ENCODE data around the gene CXCL12. TPM values are rescaled to one million over a fixed set of nuclear protein-coding genes. Genes with fewer than 3 reads are reported as not detected.

CXCL12 gene
- polyA plus RNA-seq, 1 of the 3 experiments (the other 2 are of a cell fraction) = 4.7 TPM

DNA sequence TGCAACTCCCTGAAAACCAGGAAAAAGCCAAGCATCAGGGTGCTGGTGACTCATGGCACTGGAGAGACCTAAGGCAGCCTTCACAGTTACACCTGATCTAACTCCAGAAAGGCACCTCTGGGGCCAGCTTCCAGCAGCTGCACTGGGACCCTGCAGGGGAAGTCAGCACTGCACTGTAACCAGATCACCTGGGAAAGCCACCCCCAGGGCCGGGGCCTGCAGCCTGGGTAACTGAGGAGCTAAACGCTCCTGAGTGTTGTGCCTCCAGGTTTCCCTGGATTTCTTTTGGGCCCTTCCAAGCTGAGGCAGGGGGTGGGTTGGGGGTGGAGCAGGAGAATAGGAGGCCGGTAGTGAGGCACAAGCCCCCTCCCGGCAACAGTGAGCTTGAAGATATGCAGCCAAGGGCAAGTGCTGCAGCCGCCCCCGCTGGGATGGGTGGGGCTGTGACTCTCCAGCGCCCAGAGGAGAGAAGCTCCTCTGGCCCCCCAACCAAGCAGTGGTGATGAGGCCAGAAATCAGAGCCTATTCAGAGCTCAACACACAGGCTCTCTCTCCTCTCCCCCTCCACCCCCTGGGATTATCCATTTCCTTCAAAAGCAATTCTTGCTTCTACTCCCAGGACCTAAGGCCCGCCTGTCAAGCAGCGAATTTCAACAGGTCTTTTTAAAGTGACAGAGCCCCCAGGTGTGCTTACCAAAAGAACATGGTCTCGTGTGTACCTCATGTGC, 2.6 kb downstream of the CXCL12 start:
- Histone ChIP-seq H4K20me1 (ENCODE audit: insufficient read depth) (peaks cover 46% of the 10 kb centered on the region), H3K9me3 (no peaks in the 10 kb centered on the region), H3F3A (replicated peaks; ENCODE audit: insufficient read depth) (no peaks in the 10 kb centered on the region), H3K4me3 (ENCODE audit: low read depth in 2 of 2, low read length in 1 of 2) (peak overlapping the region in 1 of 2 experiments; percentile 6; a peak in 1 of 4 replicates), H3K4me2 (peak overlapping the region; percentile 74; the same call in 1 of the 2 replicates), H3K9me2 (no peaks in the 10 kb centered on the region), H3K9ac (peak overlapping the region; percentile 51; the same call in 1 of the 2 replicates), H3K27ac (ENCODE audit: low read depth in 2 of 2, low read length in 1 of 2) (no peak overlapping the region), H3K27me3 (ENCODE audit: insufficient read depth) (peaks cover 6% of the 10 kb centered on the region; the same call in 1 of the 2 replicates), H3K4me1 (ENCODE audit: control insufficient read depth in 1 of 2, insufficient read depth in 2 of 2, low read depth in 1 of 2, low read length in 1 of 2) (peaks cover 0 to 8% of the 10 kb centered on the region in 2 experiments; a peak in 1 of 4 replicates), H3K36me3 (replicated peaks in 1 of 2; ENCODE audit: control insufficient read depth in 1 of 2, insufficient read depth in 2 of 2, low read length in 1 of 2) (no peaks in the 10 kb centered on the region), H3K79me2 (ENCODE audit: insufficient read depth) (peaks cover 64% of the 10 kb centered on the region), H2AFZ (ENCODE audit: low read depth) (no peak overlapping the region)
- ChIA-PET POLR2A (no interaction called here), CTCF (interaction anchor here (3.0 to 10.4 kb wide), 2 partner anchors 692 to 711 kb away, joined by 24 to 142 read pairs; no protein-coding TSS in a partner anchor)
- no peak for DNase-seq
- 51% methylated on average over 3 of the region's 10 CpGs for WGBS (ENCODE audit: low lambda C conversion rate)
- TF ChIP-seq, protein P1, sequence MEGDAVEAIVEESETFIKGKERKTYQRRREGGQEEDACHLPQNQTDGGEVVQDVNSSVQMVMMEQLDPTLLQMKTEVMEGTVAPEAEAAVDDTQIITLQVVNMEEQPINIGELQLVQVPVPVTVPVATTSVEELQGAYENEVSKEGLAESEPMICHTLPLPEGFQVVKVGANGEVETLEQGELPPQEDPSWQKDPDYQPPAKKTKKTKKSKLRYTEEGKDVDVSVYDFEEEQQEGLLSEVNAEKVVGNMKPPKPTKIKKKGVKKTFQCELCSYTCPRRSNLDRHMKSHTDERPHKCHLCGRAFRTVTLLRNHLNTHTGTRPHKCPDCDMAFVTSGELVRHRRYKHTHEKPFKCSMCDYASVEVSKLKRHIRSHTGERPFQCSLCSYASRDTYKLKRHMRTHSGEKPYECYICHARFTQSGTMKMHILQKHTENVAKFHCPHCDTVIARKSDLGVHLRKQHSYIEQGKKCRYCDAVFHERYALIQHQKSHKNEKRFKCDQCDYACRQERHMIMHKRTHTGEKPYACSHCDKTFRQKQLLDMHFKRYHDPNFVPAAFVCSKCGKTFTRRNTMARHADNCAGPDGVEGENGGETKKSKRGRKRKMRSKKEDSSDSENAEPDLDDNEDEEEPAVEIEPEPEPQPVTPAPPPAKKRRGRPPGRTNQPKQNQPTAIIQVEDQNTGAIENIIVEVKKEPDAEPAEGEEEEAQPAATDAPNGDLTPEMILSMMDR (IDR thresholded peaks at IDR 0.05) = no peak
- TF ChIP-seq, protein P2, sequence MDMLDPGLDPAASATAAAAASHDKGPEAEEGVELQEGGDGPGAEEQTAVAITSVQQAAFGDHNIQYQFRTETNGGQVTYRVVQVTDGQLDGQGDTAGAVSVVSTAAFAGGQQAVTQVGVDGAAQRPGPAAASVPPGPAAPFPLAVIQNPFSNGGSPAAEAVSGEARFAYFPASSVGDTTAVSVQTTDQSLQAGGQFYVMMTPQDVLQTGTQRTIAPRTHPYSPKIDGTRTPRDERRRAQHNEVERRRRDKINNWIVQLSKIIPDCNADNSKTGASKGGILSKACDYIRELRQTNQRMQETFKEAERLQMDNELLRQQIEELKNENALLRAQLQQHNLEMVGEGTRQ (IDR thresholded peaks at IDR 0.05; ENCODE audit: borderline replicate concordance, low read depth, low read length) = no peak
- TF ChIP-seq GABPA (IDR thresholded peaks at IDR 0.05; ENCODE audit: low read depth) (no peak), NFIC (IDR thresholded peaks at IDR 0.05; ENCODE audit: borderline replicate concordance) (no peak), YY1 (IDR thresholded peaks at IDR 0.05; ENCODE audit: low read depth) (no peak), MEF2A (IDR thresholded peaks at IDR 0.05; ENCODE audit: borderline replicate concordance, low read depth) (no peak), MXI1 (IDR thresholded peaks at IDR 0.05; ENCODE audit: low read depth, low read length) (no peak), RXRA (IDR thresholded peaks at IDR 0.05; ENCODE audit: borderline replicate concordance, low read depth) (no peak), POLR2AphosphoS5 (IDR thresholded peaks at IDR 0.05; ENCODE audit: low read depth, low read length) (no peak), CHD2 (IDR thresholded peaks at IDR 0.05; ENCODE audit: low read length, partially characterized antibody) (no peak)
- TF ChIP-seq, protein P3, sequence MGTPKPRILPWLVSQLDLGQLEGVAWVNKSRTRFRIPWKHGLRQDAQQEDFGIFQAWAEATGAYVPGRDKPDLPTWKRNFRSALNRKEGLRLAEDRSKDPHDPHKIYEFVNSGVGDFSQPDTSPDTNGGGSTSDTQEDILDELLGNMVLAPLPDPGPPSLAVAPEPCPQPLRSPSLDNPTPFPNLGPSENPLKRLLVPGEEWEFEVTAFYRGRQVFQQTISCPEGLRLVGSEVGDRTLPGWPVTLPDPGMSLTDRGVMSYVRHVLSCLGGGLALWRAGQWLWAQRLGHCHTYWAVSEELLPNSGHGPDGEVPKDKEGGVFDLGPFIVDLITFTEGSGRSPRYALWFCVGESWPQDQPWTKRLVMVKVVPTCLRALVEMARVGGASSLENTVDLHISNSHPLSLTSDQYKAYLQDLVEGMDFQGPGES (IDR thresholded peaks at IDR 0.05; ENCODE audit: low read depth, low read length) = no peak
- TF ChIP-seq, protein P4, sequence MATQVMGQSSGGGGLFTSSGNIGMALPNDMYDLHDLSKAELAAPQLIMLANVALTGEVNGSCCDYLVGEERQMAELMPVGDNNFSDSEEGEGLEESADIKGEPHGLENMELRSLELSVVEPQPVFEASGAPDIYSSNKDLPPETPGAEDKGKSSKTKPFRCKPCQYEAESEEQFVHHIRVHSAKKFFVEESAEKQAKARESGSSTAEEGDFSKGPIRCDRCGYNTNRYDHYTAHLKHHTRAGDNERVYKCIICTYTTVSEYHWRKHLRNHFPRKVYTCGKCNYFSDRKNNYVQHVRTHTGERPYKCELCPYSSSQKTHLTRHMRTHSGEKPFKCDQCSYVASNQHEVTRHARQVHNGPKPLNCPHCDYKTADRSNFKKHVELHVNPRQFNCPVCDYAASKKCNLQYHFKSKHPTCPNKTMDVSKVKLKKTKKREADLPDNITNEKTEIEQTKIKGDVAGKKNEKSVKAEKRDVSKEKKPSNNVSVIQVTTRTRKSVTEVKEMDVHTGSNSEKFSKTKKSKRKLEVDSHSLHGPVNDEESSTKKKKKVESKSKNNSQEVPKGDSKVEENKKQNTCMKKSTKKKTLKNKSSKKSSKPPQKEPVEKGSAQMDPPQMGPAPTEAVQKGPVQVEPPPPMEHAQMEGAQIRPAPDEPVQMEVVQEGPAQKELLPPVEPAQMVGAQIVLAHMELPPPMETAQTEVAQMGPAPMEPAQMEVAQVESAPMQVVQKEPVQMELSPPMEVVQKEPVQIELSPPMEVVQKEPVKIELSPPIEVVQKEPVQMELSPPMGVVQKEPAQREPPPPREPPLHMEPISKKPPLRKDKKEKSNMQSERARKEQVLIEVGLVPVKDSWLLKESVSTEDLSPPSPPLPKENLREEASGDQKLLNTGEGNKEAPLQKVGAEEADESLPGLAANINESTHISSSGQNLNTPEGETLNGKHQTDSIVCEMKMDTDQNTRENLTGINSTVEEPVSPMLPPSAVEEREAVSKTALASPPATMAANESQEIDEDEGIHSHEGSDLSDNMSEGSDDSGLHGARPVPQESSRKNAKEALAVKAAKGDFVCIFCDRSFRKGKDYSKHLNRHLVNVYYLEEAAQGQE (IDR thresholded peaks at IDR 0.05; ENCODE audit: low read depth, low read length) = no peak
- TF ChIP-seq, protein P5, sequence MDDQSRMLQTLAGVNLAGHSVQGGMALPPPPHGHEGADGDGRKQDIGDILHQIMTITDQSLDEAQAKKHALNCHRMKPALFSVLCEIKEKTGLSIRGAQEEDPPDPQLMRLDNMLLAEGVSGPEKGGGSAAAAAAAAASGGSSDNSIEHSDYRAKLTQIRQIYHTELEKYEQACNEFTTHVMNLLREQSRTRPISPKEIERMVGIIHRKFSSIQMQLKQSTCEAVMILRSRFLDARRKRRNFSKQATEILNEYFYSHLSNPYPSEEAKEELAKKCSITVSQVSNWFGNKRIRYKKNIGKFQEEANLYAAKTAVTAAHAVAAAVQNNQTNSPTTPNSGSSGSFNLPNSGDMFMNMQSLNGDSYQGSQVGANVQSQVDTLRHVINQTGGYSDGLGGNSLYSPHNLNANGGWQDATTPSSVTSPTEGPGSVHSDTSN (IDR thresholded peaks at IDR 0.05) = no peak
